DMS153 treated with DMSO at 0.1 percent for 48 hours (cell line): ENCODE measurements around the gene CDH22.

Source experiments
- DNase-seq: peaks from one replicate; lab custom pipeline; 2025; ENCODE audit not compliant: unreplicated experiment; lab: John Stamatoyannopoulos, UW

CDH22 gene

GRCh38 chr20:46344488-46345162, 36.3 kb upstream of the CDH22 start:
- DNase-seq: no peak

DNA sequence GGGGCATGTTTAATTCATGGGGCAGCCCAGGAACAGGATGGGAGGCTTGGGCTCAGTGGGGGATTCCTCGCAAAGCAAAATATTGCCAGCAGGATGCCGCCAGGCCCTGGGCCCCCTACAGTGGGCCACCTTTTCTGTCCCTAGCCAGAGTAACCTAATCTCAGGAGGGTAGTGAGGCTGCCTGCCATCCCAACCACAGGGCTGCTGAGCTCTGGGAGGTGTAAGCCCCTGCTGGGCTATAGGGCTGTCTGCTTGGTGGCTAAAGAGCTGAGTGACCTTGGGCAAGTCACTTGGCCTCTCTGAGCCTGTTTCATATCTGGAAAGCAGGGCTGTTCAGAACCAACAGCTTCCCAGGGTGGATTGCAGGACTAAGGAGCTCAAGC, 35.7 kb upstream of the CDH22 start:
- DNase-seq: no peak

GRCh38 chr20:46343348-46343974, 35.2 kb upstream of the CDH22 start:
- DNase-seq: no peak

DNA sequence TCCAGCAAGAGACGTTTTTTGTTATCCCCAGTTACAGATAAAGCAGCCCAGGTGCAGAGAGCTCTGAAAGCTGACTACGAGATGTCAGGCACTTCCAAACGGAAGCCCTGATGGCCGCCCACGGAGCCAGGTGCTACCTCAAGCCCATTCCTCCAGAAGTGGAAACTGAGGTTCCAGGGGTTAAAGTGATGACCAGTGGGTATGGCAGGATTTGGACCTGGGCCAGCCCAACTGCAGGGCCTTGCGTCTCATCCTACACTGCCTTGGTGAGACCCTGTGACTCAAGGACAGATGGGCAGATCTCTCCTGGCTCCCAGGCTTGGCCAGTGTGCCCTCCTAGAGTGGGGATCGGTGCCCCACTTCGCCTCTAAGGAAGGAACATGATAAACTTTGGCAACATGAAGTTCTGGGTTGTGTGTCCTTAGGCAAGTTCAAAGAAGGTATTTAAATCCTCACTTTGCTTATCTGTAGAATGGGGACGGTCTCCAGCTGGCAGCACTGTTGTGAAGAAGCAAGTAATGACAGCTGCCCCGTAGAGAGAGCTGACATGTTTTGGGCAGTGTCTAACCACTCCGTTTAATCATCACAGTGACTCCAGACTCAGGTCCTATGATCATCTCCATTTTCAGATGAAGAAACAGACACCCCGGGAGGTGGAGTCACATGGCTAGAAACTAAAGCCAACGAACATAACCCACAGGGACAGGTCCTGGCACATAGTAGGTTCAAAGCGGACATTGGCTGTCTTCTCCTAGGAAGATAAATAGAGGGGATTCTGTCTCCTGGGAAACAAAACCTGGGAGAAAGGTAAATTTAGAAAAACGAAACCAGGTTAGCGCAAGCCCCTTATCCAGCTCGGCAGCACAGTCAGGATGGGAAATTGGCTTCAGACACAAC, 34.4 kb upstream of the CDH22 start:
- DNase-seq: no peak

GRCh38 chr20:46342010-46342378, 33.7 kb upstream of the CDH22 start:
- DNase-seq: no peak

- no peak for DNase-seq
Observed at GRCh38 chr20:46341074-46342009, 33.0 kb upstream of the CDH22 start.

GRCh38 chr20:46339037-46339436, 30.7 kb upstream of the CDH22 start:
- no peak for DNase-seq

DNA sequence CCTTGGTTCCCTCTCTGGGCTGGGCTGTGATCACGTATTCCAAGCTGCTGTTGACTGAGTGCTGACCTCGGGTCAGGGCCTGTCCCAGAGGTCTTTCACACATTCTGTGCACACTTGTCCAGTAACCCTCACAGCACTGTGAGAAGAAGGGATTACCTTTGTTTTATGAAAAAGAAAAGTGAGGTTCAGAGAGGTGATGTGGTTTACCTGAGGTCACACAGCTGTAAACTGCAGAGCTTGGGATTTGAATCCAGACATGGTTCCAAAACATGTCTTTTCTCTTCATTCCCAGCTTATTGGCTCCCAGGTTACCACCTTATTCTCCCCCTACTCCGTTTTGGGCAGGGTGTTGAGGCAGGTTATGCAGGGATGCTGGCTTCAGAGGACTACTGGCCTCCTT, 28.4 kb upstream of the CDH22 start:
- no peak for DNase-seq

DNA sequence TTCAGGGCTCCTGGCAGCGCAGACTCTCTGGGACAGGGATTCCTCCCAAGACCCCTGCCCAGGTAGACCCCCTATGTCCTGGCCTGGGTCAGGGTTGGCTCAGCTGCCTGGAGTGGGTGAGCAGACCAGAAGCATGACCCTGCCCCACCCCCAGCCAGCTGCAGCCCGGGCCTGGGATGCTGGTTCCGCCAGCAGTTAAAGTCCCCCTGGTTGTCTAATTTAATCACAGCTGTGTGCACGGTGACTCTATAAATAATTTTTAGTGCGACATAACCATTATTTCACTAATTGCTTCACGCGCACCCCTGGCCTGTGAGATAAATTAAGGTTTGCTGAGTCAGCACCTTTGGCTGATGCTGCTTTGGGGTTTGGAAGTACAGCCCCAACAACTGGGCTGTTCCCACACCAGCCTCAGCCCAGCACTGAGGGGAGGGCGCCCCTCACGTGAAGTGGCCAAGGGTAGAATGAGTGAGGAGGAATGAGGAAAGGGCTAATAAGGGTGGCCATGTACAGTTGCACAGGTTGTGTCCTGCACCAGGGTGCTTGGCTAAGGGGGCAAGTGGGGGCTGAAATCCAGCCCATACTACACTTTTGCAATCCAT, 26.1 kb upstream of the CDH22 start:
- no peak for DNase-seq

DNA sequence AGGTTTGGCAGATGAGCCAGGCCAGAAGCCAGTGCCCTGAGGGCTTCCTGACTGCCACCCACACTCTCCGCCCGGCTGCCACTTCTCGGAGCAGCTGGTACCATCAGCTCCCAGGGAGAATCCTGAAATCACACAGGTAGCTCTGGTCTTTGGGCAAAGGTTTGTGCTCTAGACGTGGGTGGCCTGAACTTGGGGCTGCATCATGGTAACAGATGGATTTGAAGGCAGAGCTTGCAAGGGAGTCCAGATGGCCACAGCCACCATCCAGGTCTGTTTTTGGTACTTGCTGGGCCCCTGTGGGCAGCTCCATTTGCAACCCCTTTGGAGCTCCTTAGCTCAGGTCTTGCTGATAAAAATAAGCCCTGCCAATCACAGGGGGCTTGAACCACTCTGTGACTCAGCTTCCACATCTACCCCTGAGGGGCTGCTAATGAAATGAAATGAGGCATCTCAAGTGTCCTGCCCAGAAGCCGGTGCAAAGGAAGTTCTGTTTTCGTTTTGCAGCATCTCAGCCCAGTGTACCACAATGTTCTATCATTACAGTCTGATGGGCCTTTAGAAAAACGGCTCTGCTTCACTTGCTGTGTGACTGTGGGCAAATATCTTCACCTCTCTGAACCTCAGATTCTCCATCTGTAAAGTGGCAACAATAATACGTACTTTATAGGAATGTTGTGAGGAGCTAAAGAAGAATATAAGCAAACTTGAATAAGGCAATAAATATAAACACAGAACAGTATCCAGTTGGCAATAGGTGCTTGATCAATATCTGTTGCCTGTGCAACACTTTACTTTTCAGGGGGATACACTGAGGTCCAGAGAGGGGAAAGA, 25.1 kb upstream of the CDH22 start:
- DNase-seq: no peak

DNA sequence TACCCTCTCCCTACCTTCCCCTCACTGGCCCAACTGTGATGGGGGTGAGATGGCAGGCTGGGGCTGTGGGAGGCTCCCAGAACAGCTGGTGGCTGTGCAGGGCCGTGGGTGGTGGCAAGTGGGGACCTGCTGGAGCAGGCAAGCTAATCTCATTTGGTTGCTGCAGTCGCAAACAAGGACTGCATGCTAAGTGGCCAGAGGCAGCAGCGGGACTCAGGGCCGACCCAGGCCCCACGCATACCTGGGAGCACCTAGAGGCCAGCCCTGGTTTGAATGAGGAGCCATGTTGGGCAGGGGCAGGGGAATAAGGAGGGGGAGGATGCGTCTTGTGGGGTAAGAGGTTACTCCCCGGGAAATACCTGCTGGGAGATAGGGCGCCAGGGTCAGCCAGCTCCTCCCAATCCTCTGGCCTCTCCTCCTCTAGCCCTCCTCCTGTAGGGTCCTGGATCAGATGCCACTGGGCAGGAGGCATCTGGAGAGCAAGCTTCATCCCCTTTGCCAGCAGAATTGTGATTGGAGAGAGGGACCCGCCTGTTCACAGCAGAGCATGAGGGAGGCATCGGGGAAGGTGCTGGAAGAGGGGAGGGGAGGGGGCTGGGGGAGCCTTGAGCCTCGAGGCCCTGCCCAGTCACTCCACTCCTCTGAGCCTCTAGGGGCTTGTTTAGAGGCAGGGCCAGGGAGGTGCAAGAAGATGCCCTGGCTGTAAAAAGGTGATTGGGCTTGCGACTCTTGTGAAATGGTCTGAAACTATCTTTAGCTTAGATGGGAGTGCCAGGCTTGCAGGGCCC, 24.3 kb upstream of the CDH22 start:
- DNase-seq: no peak

GRCh38 chr20:46331611-46332361, 23.5 kb upstream of the CDH22 start:
- no peak for DNase-seq

DNA sequence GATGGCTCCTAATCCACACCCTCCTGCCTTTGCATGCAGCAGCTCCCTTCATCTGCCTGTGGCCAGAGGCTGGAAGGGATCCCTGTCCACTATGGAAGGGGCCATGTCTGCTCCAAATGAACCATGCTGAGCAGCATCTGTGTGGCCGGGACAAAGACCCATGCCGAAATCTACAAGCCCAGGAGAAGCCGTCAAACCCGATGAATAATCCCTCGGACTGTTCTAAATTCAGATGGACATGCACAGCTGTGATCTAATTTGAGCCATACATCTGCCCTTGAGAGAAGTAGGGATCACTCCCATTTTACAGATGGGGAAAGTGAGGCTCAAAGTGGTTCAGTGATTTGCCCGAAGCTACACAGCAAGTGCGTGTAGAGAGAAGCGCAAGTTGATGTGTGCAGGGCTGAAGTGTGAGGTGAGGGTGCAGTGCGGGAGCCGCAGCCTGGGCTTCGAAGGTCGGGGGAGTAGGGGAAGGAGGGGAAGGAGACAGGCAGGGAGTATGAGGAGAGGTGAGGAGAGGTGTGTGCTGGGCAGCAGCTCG, 22.6 kb upstream of the CDH22 start:
- no peak for DNase-seq

DNA sequence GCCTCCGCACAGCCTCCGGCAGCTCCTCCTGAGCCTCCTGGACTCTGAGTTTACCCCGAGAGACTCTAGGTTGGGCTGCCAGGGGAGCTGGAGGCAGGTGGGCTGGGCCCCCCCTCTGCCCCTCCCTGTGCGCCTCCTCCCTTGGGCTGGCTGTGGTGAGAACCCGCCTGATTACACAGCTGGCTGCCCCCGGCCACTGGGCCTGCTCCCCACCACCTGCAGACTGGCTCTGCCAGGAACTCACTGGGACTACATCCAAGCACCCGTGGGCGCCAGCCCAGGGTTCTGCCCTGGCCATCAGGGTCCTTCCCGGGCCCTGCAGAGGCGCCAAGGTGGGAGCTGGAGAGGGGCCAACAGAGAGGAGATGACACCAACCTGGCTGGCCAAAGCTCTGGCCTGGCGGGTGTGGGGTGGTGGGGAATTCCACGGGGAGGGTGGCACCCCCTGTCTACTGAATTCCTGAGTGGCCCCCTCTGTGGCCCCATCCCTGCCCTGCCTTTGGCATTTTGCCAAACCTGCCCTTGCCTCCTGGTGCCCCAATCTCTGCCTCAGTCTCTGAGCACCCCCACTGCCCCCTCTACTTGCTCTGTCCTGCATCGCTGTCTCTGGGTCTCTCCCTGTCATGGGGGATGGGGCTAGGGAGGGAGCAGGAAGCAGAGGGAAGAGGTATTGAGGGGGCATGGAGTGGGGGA, 21.9 kb upstream of the CDH22 start:
- DNase-seq: no peak

DNA sequence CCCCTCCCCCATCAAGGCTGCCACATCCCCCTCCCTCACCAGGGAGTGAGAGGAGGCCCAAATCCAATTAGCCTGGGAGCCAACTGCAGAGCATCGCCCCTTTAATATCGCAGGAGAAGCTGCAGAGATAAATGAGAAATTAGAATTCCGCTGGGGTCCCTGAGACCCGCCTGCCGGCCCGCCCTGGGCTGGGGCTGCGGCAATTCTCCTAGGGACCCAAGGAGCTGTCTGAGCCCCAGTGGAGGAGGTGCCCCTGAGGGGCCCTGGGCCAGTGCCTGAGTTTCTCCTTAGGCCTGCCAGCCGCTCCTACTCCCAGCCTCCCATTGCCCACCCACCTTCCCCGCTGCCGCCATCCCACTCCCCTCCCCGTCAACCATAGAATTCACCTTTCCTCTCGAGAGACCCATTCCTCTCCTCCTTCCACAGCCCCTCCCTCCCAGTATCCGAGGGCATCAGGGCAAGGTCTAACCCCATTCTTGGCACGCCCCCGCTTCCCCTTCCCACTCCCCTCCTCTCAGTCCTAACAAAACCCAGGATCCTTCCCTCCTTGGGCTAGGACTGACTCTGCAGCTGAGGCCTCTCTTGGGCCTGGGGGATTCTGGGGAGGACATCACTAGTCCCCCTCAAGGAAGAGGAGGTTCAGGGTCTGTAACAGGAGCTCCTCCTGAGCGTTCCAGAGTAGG, 20.0 kb upstream of the CDH22 start:
- no peak for DNase-seq

DNA sequence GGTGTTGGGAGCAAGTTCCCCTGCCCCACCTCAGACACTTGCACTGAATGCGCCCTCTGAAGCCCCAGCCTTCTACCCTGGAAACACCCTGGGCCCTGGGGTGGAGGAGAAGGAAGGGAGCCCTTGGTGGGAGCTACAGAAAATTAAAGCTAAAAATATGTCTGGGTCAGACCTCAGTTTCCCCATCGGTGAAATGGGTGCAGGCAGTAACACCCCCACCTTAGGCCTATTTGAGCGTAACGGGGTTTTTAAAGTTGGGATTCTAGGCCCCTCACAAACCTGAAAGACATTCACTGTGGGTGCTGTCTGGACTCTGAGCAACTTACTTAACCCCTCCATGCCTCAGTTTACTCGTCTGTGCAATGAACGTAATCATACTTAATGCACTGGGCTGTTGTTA, 19.3 kb upstream of the CDH22 start:
- no peak for DNase-seq

DNA sequence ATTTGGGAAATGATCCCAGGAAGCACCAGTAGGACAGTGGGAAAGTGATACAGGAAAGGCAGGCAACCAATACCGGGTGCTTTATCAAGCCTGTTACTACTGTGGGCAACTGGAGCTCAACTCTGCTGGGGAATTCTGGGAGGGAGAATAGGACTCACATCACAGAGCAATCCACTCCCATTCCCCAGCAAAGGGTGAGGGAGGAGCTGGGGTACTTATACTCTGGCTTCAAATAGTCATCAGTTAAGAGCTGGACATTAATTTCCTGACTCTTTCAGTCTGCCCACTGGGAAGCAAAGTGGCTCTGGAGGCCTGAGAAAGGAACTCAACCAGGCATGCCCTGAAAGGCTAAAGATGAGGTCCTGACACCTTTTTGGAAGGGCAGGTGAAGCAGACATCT, 17.5 kb upstream of the CDH22 start:
- no peak for DNase-seq
